ENCODE results near the gene LMAN2.
A peak's percentile ranks its signal among the peaks of the same experiment; 100 is the strongest.
"Not testable (repeated sequence)": the region's sequence is repeated elsewhere in the genome, so short reads cannot be mapped to it uniquely, and the experiment has no call there.

The LMAN2 gene

DNA sequence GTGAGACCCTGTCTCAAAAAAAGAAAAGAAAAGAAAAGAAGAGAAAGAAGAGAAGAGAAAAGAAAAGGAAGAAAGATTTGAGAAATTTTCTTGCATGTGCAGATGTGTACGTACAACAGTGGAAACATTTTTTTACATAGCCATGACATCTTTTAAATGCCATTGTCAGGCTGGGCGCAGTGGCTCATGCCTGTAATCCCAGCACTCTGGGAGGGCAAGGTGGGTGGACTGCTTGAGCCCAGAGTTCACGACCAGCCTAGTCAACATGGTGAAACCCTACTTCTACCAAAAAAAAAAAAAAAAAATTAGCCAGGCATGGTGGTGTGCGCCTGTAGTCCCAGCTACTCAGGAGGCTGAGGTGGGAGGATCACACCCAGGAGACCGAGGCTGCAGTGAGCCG, 6.6 kb downstream of the LMAN2 start:
- no peak overlapping the region for H3K27ac Mint-ChIP-seq (ENCODE audit: low read depth)
- DNase-seq (ENCODE audit: low spot score in 2 of 2) (no peak), ATAC-seq (replicated peaks; ENCODE audit: extremely low read depth, poor library complexity, severe bottlenecking) (no peak)
- no peak overlapping the region for H3K4me3 Mint-ChIP-seq
- no peaks in the 10 kb centered on the region for H3K27me3 Mint-ChIP-seq
- no peaks in the 10 kb centered on the region for H3K9me3 Mint-ChIP-seq
- peaks cover 34% of the 10 kb centered on the region for H3K36me3 Mint-ChIP-seq (ENCODE audit: insufficient read depth)
- peaks cover 38% of the 10 kb centered on the region for H3K4me1 Mint-ChIP-seq

DNA sequence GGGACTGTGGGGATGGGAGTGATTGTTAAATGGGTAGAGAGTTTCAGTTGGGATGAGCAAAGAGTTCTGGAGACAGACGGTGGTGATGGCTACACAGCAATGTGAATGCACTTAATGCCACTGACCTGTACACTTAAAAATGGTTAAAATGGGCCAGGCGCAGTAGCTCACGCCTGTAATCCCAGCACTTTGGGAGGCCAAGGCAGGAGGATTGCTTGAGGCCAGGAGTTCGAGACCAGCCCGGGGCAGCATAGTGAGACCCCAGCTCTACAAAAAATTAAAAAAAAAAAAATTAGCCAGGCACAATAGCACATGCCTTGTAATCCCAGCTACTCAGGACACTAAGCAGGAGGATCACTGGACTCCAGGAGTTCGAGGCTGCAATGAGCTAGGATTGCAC, 7.7 kb downstream of the LMAN2 start:
- no peak overlapping the region for H3K27ac Mint-ChIP-seq (ENCODE audit: low read depth)
- ATAC-seq (replicated peaks; ENCODE audit: extremely low read depth, poor library complexity, severe bottlenecking) (no peak), DNase-seq (ENCODE audit: low spot score in 2 of 2) (no peak)
- no peaks in the 10 kb centered on the region for H3K27me3 Mint-ChIP-seq
- H3K9me3 Mint-ChIP-seq: no peaks in the 10 kb centered on the region
- H3K4me3 Mint-ChIP-seq: no peak overlapping the region
- H3K36me3 Mint-ChIP-seq (ENCODE audit: insufficient read depth): peaks cover 32% of the 10 kb centered on the region
- peaks cover 38% of the 10 kb centered on the region for H3K4me1 Mint-ChIP-seq

DNA sequence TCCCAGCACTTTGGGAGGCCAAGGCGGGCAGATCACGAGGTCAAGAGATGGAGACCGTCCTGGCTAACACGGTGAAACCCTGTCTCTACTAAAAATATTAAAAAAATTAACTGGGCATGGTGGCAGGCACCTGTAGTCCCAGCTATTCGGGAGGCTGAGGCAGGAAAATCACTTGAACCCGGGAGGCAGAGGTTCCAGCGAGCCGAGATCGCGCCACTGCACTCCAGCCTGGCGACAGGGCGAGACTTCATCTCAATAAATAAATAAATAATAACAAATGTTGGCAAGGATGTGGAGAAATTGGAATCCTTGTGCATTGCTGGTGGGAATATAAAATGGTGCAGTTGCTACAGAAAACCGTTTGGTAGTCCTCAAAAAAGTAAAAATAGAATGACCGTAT, 8.5 kb downstream of the LMAN2 start:
- H3K9me3 Mint-ChIP-seq; DNase-seq (ENCODE audit: low spot score in 2 of 2); ATAC-seq (replicated peaks; ENCODE audit: extremely low read depth, poor library complexity, severe bottlenecking); H3K27me3 Mint-ChIP-seq; H3K27ac Mint-ChIP-seq (ENCODE audit: low read depth); H3K4me3 Mint-ChIP-seq: not testable (repeated sequence)
- Mint-ChIP-seq H3K4me1 (peaks cover 40% of the 10 kb centered on the region), H3K36me3 (ENCODE audit: insufficient read depth) (peaks cover 28% of the 10 kb centered on the region)

GRCh38 chr5:177339107-177339638, 12.3 kb downstream of the LMAN2 start:
- Mint-ChIP-seq H3K4me3 (peak overlapping the region; percentile 18), H3K27ac (ENCODE audit: low read depth) (peak overlapping the region; percentile 69), H3K4me1 (peaks cover 40% of the 10 kb centered on the region), H3K9me3 (no peaks in the 10 kb centered on the region), H3K27me3 (no peaks in the 10 kb centered on the region), H3K36me3 (ENCODE audit: insufficient read depth) (peaks cover 39% of the 10 kb centered on the region)
- peak; percentile 46 for ATAC-seq (replicated peaks; ENCODE audit: extremely low read depth, poor library complexity, severe bottlenecking)
- no peak for DNase-seq (ENCODE audit: low spot score in 2 of 2)

DNA sequence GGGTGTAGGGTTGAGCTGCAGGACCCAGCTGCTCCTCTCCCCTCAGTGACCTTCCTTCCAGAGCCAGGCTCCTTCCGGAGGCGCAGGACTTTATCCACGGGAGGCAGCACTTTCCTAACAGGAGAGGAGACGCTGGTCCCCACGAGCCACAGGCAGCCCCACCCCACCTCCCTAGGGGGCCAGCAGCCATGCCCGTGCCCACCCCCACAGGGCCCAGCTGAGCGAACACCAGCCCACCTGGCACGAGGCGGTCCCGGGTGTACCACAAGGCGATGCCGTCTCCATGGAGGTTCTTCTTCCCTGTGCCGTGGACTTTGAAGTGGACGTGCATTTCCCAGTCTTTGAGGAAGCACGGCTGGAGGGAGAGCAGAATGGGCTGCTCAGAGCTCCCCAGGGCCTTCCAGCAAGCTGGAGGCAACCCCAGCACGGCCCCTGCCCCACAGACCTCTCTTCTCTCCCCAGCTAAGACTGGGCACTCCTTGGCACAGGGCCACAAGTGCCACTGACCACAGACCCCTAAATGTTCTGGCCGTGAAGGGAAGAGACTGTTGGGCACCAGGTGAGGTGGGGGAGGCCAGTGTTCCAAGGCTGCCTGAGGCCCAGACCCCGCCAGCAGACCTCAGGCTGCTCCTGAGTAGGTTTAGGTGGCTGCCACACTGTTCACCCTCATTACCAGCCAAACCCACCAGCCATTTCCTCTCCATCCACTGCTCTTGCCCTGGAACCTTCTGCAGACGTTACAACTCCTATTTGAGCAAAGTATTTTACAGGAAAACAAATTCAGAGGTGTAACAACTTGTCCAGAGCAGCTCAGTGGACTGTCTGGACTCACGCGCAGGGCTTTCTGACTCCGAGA, 13.0 kb downstream of the LMAN2 start:
- peak overlapping the region; percentile 18 for H3K4me3 Mint-ChIP-seq
- H3K27ac Mint-ChIP-seq (ENCODE audit: low read depth): peak overlapping the region; percentile 69
- DNase-seq (ENCODE audit: low spot score in 2 of 2) (no peak), ATAC-seq (replicated peaks; ENCODE audit: extremely low read depth, poor library complexity, severe bottlenecking) (no peak)
- peaks cover 41% of the 10 kb centered on the region for H3K4me1 Mint-ChIP-seq
- no peaks in the 10 kb centered on the region for H3K9me3 Mint-ChIP-seq
- H3K36me3 Mint-ChIP-seq (ENCODE audit: insufficient read depth): peaks cover 39% of the 10 kb centered on the region
- H3K27me3 Mint-ChIP-seq: no peaks in the 10 kb centered on the region

GRCh38 chr5:177336603-177337494, 14.6 kb downstream of the LMAN2 start:
- H3K27me3 Mint-ChIP-seq: no peaks in the 10 kb centered on the region
- DNase-seq (ENCODE audit: low spot score in 2 of 2): no peak
- peak overlapping the region; percentile 65 for H3K27ac Mint-ChIP-seq (ENCODE audit: low read depth)
- no peak for ATAC-seq (replicated peaks; ENCODE audit: extremely low read depth, poor library complexity, severe bottlenecking)
- no peaks in the 10 kb centered on the region for H3K9me3 Mint-ChIP-seq
- peaks cover 37% of the 10 kb centered on the region for H3K4me1 Mint-ChIP-seq
- H3K4me3 Mint-ChIP-seq: peak overlapping the region; percentile 6
- peaks cover 37% of the 10 kb centered on the region for H3K36me3 Mint-ChIP-seq (ENCODE audit: insufficient read depth)

GRCh38 chr5:177336112-177336511, 15.4 kb downstream of the LMAN2 start:
- H3K4me1 Mint-ChIP-seq: peaks cover 34% of the 10 kb centered on the region
- peaks cover 36% of the 10 kb centered on the region for H3K36me3 Mint-ChIP-seq (ENCODE audit: insufficient read depth)
- ATAC-seq (replicated peaks; ENCODE audit: extremely low read depth, poor library complexity, severe bottlenecking) (no peak), DNase-seq (ENCODE audit: low spot score in 2 of 2) (no peak)
- H3K4me3 Mint-ChIP-seq: peak overlapping the region; percentile 6
- no peaks in the 10 kb centered on the region for H3K27me3 Mint-ChIP-seq
- peak overlapping the region; percentile 65 for H3K27ac Mint-ChIP-seq (ENCODE audit: low read depth)
- H3K9me3 Mint-ChIP-seq: no peaks in the 10 kb centered on the region

DNA sequence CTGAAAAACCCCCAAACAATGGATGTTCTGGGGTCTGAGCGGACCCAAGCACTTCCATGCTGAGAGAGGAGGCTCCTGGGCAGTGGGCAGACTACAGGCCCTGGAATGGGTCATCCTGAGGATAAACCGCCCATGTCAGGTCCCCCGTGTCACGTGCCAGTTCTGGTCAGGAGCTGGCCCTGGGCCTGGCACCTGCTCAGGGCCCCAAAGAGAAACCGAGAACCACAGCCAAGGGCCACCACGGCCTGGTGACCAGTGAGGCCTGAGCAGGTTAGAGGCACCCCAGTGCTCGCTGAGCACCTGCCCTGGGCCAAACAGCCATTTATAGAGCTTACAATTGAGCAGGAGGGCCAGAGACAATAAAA, 15.8 kb downstream of the LMAN2 start:
- ATAC-seq (replicated peaks; ENCODE audit: extremely low read depth, poor library complexity, severe bottlenecking): no peak
- Mint-ChIP-seq H3K4me1 (peaks cover 39% of the 10 kb centered on the region), H3K4me3 (no peak overlapping the region)

DNA sequence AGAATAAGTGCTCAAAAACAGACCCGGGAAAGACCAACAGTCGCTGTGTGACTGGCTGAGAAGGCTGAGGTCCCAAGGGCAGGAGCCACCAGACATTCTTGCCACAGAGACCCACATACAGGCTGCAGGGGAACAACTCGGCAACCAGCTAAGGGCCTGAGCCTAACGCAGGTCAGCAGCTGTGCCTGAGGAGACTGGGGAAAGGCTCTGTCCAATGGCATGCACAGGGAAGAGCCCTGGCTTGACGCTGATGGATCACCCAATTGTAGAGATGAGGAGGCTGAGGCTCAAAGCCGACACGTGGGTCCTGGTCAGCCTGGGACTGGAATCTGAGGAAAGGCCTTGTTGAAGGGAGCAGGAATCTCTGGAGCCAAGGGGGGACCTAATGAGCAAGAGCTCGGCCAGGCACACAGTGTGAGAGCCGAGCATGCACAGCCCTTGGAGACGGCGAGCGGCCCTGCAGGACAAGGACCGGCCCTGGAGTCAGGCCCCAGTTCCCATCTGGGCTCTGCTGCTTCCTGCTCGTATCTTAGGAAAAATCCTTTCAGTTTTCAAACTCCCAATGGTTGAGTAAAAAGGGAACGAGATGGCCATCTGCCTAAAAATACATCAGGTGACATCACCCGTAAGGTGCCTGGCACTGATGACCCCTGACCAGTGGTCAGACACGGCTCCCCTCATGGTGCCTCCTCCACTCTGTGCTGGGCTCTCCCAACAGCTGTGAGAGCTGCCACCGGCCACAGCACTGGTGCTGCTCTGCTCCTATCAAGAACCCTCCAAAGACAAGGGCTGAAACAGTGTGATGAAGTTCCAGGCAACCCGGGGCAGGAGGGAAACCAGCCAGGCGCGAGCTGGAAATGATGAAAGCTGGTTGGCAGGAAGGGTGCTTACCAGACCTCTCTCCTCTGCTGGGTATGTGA, 16.4 kb downstream of the LMAN2 start:
- no peaks in the 10 kb centered on the region for H3K27me3 Mint-ChIP-seq
- H3K4me3 Mint-ChIP-seq: no peak overlapping the region
- no peak overlapping the region for H3K27ac Mint-ChIP-seq (ENCODE audit: low read depth)
- peaks cover 37% of the 10 kb centered on the region for H3K36me3 Mint-ChIP-seq (ENCODE audit: insufficient read depth)
- H3K4me1 Mint-ChIP-seq: peaks cover 42% of the 10 kb centered on the region
- no peaks in the 10 kb centered on the region for H3K9me3 Mint-ChIP-seq
- no peak for DNase-seq (ENCODE audit: low spot score in 2 of 2)
- no peak for ATAC-seq (replicated peaks; ENCODE audit: extremely low read depth, poor library complexity, severe bottlenecking)

More for the DNA sequence above, 15.8 kb downstream of the LMAN2 start:
- Mint-ChIP-seq H3K9me3 (no peaks in the 10 kb centered on the region), H3K27ac (ENCODE audit: low read depth) (no peak overlapping the region), H3K27me3 (no peaks in the 10 kb centered on the region), H3K36me3 (ENCODE audit: insufficient read depth) (peaks cover 36% of the 10 kb centered on the region)
- DNase-seq (ENCODE audit: low spot score in 2 of 2): no peak

DNA sequence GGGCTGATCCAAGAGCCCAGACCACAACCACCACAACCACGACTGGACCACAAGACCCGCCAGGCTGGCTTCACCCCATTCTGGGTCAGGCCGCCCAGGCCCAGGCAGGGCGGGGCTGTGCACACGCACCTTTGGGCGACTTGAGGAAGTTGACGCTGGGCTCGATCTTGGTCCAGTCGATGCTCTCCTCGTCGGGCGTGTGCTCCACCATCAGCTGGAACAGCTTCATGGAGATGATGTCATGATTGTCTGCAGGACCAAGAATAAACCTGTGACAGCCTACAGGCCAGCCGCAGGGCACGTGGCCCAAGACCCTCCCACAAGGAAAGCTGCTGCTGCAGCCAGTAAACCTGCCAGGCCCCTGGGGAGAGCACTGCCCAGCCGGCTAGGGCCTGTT, 17.3 kb downstream of the LMAN2 start:
- Mint-ChIP-seq H3K27me3 (no peaks in the 10 kb centered on the region), H3K4me3 (no peak overlapping the region), H3K36me3 (ENCODE audit: insufficient read depth) (peaks cover 32% of the 10 kb centered on the region), H3K27ac (ENCODE audit: low read depth) (no peak overlapping the region), H3K9me3 (no peaks in the 10 kb centered on the region), H3K4me1 (peaks cover 33% of the 10 kb centered on the region)
- ATAC-seq (replicated peaks; ENCODE audit: extremely low read depth, poor library complexity, severe bottlenecking): no peak
- no peak for DNase-seq (ENCODE audit: low spot score in 2 of 2)

DNA sequence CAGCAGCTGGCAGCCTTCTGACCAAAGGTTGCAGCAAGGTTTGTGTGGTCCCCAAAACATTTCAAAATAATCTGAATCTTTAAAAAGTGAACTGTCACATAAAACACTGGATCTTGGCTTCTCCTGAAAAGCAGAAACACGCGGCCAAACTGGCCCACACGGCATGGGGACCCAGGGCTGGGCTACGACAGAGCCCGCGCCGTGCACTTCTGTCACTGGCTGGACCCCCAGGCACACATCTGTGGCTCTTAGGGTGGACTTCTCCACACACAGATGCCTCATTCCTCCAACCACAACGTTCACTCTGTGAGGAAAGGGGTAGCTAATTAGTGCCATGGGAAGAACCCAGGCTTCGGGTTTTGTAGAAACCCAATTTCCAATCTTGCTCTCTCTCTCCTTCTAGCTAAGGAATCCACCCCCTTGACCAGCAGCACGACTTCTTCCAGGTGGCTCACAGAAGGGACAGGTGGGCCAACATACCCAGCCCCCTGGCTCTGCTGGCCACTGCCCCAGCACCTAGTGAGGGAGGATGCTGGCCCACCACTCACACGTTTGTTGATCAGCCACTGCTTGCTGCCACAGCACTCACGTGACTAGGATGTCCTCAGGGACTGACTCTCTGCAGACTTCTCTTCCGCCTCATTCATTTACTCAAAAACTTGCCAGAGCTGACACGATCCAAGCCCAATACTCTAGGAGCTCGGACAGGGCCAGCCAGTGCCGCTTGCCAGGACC, 17.9 kb downstream of the LMAN2 start:
- peaks cover 28% of the 10 kb centered on the region for H3K4me1 Mint-ChIP-seq
- no peak for DNase-seq (ENCODE audit: low spot score in 2 of 2)

More for the DNA sequence above, 17.9 kb downstream of the LMAN2 start:
- Mint-ChIP-seq H3K36me3 (ENCODE audit: insufficient read depth) (peaks cover 34% of the 10 kb centered on the region), H3K27me3 (no peaks in the 10 kb centered on the region), H3K27ac (ENCODE audit: low read depth) (no peak overlapping the region), H3K9me3 (no peaks in the 10 kb centered on the region), H3K4me3 (no peak overlapping the region)
- no peak for ATAC-seq (replicated peaks; ENCODE audit: extremely low read depth, poor library complexity, severe bottlenecking)
